Colonic mucosa (tissue), 4 donors: ENCODE results near the gene TMEM187. TPM values are rescaled to one million over a fixed set of nuclear protein-coding genes. Genes with fewer than 3 reads are reported as not detected.

Experiments used
- DNase-seq: peaks from one replicate; pipeline ENCODE4 v3.0.0-alpha.2; 2020
- H3K27ac ChIP-seq: fragments of 200-600 bp; one replicate; pipeline ENCODE4 v1.8.0; 2021
- H3K27me3 ChIP-seq: fragments of 200-600 bp; one replicate; pipeline ENCODE4 v1.8.0; 2021
- H3K36me3 ChIP-seq: fragments of 200-600 bp; one replicate; pipeline ENCODE4 v1.8.0; 2021
- H3K4me1 ChIP-seq: fragments of 200-600 bp; one replicate; pipeline ENCODE4 v1.8.0; 2021; ENCODE audit warnings: mild to moderate bottlenecking
- H3K4me3 ChIP-seq: fragments of 200-600 bp; one replicate; pipeline ENCODE4 v1.8.0; 2021
- H3K9ac ChIP-seq, 2 donors: one replicate each; pipeline ENCODE4 v1.7.0; 2013; ENCODE audit warnings: control low read depth in 2 of 2, low read depth in 2 of 2, low read length in 2 of 2
- H3K9me3 ChIP-seq: fragments of 200-600 bp; one replicate; pipeline ENCODE4 v1.8.0; 2021
- intact Hi-C: fragments of 100-400 bp; cut with DNase I; formaldehyde crosslinking; loops from one replicate; pipeline ENCODE4 v1.14.1; 2022
- total RNA-seq, 2 donors: library from RNA; stranded (reverse); fragmentation: NEBNext Ultra II Directional in 1 of 2; extraction: Animal tissue kit (Norgen Biotek cat#: 25700) in 1 of 2; gene quantifications; one replicate each; pipeline ENCODE4 v1.2.1, GENCODE V29; 2021
- TF ChIP-seq, protein P1 (sequence below): fragments of 200-600 bp; IDR thresholded peaks from one replicate; pipeline ENCODE4 v1.8.0; 2022; ENCODE audit warnings: antibody characterized with exemption, mild to moderate bottlenecking
- donor health status: healthy.
- donor health status: DM: no; HTN: no; CAD: no.
- donor health status: DM: no; HTN: no; CAD: no.

TMEM187 gene
- total RNA-seq, 2 donors from 2014 or later, result 8.7 to 19.2 TPM

DNA sequence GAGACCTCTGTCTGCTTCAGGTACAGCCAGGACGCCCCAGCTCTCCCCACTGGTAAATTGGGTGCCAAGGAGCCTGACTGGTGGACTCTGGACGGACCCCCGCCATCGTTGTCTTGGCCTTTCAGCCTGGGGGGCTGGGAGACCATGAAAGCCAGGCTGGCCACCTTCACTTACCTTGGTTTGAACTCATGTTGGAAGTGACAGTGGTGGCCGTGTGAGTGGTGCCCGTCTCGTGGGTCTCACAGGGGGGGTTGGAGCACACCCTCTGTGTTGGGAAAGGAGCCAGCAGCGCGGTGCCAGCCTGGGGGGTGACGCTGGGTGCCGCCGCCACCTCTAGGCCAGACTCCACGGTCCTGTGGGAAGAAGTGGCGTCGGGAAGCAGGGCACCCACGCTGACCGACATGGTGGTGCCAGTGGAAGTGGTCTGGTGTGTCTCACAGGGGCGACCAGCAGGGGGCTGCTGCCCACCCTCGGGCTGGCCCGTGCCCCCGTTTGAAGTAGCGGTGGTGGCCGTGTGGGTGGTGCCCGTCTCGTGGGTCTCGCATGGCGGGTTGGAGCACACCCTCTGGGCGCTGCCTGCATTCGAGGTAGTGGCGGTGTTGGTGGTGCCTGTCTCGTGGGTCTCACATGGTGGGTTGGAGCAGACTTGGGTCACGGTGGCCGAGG is 18.5 kb upstream of the TMEM187 start:
- Histone ChIP-seq H3K4me1 (no peaks in the 10 kb centered on the region), H3K4me3 (no peak overlapping the region), H3K27ac (no peak overlapping the region), H3K27me3 (no peaks in the 10 kb centered on the region), H3K36me3 (peaks cover 13% of the 10 kb centered on the region), H3K9me3 (no peaks in the 10 kb centered on the region), H3K9ac (no peak overlapping the region)
- TF ChIP-seq, protein P1, sequence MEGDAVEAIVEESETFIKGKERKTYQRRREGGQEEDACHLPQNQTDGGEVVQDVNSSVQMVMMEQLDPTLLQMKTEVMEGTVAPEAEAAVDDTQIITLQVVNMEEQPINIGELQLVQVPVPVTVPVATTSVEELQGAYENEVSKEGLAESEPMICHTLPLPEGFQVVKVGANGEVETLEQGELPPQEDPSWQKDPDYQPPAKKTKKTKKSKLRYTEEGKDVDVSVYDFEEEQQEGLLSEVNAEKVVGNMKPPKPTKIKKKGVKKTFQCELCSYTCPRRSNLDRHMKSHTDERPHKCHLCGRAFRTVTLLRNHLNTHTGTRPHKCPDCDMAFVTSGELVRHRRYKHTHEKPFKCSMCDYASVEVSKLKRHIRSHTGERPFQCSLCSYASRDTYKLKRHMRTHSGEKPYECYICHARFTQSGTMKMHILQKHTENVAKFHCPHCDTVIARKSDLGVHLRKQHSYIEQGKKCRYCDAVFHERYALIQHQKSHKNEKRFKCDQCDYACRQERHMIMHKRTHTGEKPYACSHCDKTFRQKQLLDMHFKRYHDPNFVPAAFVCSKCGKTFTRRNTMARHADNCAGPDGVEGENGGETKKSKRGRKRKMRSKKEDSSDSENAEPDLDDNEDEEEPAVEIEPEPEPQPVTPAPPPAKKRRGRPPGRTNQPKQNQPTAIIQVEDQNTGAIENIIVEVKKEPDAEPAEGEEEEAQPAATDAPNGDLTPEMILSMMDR, result no peak
- intact Hi-C loops, result loop anchor here (5.0 to 10.0 kb wide), 2 partner anchors 192 to 409 kb away; partner anchors contain the start of gene PLXNB3
- DNase-seq, result no peak

DNA sequence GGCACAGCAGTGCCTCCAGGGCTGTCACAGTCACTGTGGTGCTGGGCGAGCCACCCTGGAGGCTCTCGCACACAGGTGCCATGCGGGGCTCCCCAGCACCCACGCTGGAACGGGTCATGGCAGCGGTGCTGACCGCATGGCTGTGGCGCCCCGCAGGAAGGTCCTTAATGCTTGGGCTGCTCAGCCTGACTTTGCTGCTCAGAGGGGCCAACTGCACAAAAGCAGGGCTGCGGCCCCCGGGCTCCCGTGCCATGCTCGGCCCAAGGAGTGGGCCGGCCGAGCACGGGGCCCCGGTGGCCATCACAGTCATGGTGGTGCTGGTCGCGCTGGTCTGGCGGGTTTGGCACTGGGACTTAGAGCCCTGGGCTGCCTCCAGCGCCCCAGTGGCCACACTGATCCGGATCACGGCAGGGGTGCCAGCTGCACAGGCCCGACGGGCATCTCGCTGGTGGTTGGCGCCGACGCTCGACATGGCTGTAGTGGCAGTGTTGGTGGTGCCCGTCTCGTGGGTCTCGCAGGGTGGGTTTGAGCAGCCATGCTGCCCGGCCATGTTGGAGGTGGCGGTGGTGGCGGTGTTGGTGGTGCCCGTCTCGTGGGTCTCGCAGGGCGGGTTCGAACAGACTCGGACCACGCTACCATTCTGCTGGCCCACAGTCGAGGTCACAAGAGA is 17.9 kb upstream of the TMEM187 start:
- H3K27me3 ChIP-seq, result no peaks in the 10 kb centered on the region

DNA sequence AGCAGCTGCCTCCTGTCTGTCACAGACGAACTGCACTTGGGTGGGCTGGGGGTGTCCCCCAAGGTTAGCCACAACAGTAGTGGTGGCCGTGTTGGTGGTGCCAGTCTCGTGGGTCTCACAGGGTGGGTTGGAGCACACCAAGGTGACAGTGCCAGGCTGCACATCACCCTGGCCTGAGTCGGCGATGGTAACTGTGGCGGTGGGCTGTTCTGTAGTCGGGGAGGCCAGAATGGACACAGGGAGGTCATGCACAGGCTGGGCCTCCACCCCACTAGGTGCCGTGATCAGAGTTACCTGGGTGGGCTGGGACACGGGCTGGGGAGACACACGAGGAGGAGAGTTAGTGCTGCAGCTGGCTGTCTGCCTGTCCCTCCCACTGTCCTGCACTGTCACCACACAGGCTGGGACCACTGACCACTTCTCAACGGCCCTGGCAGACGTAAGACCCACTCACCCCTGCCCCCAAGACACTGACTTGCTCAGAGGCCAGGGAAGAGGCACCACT is 17.3 kb upstream of the TMEM187 start:
- H3K27ac ChIP-seq, result no peak overlapping the region

More for the DNA sequence above, 17.9 kb upstream of the TMEM187 start:
- H3K4me3 ChIP-seq, result no peak overlapping the region
- H3K27ac ChIP-seq, result no peak overlapping the region
- TF ChIP-seq, protein P1, result no peak
- no peak for DNase-seq
- H3K9ac ChIP-seq, result no peak overlapping the region
- H3K9me3 ChIP-seq, result no peaks in the 10 kb centered on the region
- H3K36me3 ChIP-seq, result peaks cover 16% of the 10 kb centered on the region
- intact Hi-C loops, result loop anchor here (5.0 to 10.0 kb wide), 2 partner anchors 192 to 410 kb away; partner anchors contain the start of gene PLXNB3
- no peaks in the 10 kb centered on the region for H3K4me1 ChIP-seq

DNA sequence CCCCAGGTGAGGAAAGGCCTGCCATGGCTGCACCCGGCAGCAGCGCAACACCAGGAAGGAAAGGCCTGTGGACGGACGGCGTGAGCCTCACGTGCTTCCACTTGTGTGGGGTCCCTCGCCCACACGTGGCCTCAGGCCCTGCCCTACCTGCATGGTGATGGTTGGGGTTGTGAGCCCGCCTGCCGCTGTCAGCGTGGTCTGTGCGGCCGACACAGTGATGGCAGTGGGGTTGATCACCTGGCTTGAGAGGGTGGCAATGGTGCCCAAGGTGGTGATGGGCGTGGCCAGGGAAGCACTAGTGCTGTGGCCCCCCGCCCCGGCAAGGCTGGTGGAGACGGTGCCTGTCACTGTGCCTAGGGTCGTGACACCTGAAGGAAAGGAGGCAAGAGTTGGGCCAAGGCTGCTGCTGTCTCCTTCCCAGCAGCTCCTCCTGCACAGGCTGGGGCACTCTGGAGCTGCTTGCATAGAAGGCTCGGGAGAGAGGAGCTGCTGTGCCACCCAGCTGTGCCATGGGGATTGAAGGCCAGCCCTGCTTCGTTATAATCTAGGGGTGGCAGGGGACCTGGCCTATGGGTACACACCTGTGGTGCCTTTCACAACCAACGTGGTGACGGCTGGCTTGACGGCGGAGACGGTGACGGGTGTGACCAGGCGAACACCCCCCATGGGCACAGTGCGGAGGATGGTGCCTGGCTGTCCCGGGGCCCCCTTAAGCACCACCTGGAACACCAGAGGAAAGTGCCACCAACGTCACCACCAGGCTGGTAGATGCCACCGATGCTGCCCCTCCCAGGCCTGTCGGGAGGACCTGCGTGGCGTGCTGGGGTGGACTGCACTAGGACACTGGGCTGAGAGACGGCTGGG is 16.3 kb upstream of the TMEM187 start:
- intact Hi-C loops, result loop anchor here (10.0 kb wide), 1 partner anchor 411 kb away; no protein-coding TSS in a partner anchor
- Histone ChIP-seq H3K9ac (no peak overlapping the region), H3K36me3 (peaks cover 21% of the 10 kb centered on the region), H3K27me3 (no peaks in the 10 kb centered on the region), H3K9me3 (no peaks in the 10 kb centered on the region), H3K27ac (no peak overlapping the region), H3K4me1 (no peaks in the 10 kb centered on the region), H3K4me3 (no peak overlapping the region)
- TF ChIP-seq, protein P1, result no peak
- no peak for DNase-seq

More for the DNA sequence above, 17.3 kb upstream of the TMEM187 start:
- no peaks in the 10 kb centered on the region for H3K27me3 ChIP-seq
- H3K9ac ChIP-seq, result no peak overlapping the region
- TF ChIP-seq, protein P1, result no peak
- H3K4me3 ChIP-seq, result no peak overlapping the region
- H3K9me3 ChIP-seq, result no peaks in the 10 kb centered on the region
- peaks cover 21% of the 10 kb centered on the region for H3K36me3 ChIP-seq
- H3K4me1 ChIP-seq, result no peaks in the 10 kb centered on the region
- intact Hi-C loops, result loop anchor here (10.0 kb wide), 1 partner anchor 410 kb away; no protein-coding TSS in a partner anchor
- no peak for DNase-seq

DNA sequence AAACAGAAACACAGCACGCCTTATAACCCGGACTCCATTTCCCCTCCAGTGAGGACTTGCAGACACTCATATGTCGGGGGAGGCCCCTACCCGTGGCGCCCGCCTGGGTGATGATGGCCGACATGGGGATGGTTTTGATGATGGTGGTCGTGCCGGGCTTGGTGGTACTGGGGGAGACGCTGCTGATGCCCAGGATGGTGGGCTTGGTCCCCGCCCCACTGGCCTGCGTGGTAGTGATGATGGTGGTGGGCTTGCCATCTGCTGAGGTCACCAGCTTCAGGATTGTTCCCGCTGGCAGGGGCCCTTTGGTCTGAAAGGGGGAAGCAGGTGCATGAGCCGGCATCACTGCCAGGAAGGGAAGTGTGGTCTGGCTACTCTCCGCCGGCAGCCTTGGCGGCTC is 15.3 kb upstream of the TMEM187 start:
- intact Hi-C loops, result loop anchor here (10.0 kb wide), 1 partner anchor 412 kb away; no protein-coding TSS in a partner anchor
- H3K9me3 ChIP-seq, result no peaks in the 10 kb centered on the region
- H3K27ac ChIP-seq, result no peak overlapping the region
- no peaks in the 10 kb centered on the region for H3K27me3 ChIP-seq
- H3K9ac ChIP-seq, result no peak overlapping the region
- no peak overlapping the region for H3K4me3 ChIP-seq
- DNase-seq, result no peak
- peaks cover 21% of the 10 kb centered on the region for H3K36me3 ChIP-seq
- H3K4me1 ChIP-seq, result no peaks in the 10 kb centered on the region
- TF ChIP-seq, protein P1, result no peak
